ENCODE data around the gene CRNKL1.

DNA sequence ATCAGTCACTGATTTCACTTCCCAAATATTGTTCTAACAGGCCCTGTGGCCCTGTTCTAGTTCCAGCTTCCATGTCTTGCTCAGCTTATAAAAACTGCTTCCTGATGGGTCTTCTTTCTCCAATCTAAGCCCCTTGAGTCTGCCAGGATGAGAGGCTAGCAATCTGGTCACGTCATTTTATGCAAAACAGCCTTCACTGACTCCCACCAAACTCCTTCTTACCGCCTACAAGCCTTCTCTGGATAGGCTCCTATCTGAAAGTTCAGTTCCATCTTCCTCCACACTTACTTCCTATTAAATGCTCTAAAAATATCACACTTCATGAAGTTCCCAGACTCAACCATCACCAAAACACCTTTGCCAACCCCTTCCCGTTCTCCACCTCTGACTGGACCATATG, 15.5 kb downstream of the CRNKL1 start:
- TF ChIP-seq GATA2 (IDR thresholded peaks at IDR 0.05; ENCODE audit: low read depth, low read length) (no peak), GATA3 (IDR thresholded peaks at IDR 0.05; ENCODE audit: low read depth, low read length) (no peak)
